GM18951 (cell line): Measurements from ENCODE around the gene NMNAT2.

ENCODE experiments used
- POLR2A ChIP-seq: IDR thresholded peaks from 4 replicates; pipeline ENCODE4 v1.6.1; 2011; ENCODE audit warnings: mild to moderate bottlenecking; ENCODE audit not compliant: insufficient read length, insufficient read depth; ENCODE audit errors: extremely low read depth
- in situ Hi-C: fragments of 300-500 bp; cut with MboI; formaldehyde crosslinking; loops from one replicate; pipeline ENCODE4 v1.12.0; 2022; ENCODE audit warnings: low sequenced_read_pairs, mixed read lengths, inconsistent platforms; ENCODE audit not compliant: unreplicated experiment

Gene NMNAT2

DNA sequence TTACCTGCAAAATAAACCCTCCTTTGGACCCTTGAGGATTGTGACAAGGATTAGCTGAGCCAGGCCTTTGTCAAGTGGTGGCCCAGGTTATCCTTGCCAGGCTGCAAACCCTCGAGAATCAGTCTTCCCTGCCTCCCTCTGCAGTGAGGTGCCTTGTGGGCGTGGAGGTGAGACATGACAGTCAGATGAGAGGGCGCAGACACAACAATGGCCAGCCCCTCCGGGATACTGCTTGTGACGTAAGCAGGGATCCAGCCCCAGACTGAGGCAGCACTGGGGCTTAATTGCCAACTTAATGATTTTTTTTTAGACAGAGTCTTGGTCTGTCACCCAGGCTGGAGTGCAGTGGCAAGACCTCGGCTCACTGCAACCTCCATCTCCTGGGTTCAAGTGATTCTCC lies 127.6 kb downstream of the NMNAT2 start:
- in situ Hi-C loops: loop anchor here (25.0 kb wide), 1 partner anchor 622 kb away; no protein-coding TSS in a partner anchor
- TF ChIP-seq POLR2A: no peak

GRCh38 chr1:183289051-183289496 lies 129.1 kb downstream of the NMNAT2 start:
- TF ChIP-seq POLR2A: no peak
- in situ Hi-C loops: loop anchor here (25.0 kb wide), 1 partner anchor 623 kb away; no protein-coding TSS in a partner anchor

DNA sequence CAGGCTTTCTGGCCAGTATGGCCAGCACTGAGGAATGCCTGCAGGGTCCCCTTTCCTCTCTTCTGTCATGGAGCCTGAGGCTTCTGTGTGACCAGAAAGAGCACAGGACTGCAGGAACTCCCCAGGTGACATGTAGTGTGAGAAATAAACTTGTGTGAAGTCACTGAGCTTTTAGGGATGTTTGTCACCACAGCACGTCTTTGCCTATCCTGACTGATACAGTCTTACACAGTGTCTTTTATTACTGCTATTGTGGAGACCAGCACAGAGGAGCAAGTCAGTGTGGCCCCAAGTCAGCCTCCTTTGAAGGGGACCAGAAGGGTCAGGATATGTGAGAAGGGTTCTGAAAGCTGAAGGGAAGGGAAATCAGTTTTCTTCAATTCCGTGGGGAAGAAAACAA lies 129.6 kb downstream of the NMNAT2 start:
- TF ChIP-seq POLR2A: no peak
- in situ Hi-C loops: loop anchor here (25.0 kb wide), 1 partner anchor 624 kb away; no protein-coding TSS in a partner anchor

DNA sequence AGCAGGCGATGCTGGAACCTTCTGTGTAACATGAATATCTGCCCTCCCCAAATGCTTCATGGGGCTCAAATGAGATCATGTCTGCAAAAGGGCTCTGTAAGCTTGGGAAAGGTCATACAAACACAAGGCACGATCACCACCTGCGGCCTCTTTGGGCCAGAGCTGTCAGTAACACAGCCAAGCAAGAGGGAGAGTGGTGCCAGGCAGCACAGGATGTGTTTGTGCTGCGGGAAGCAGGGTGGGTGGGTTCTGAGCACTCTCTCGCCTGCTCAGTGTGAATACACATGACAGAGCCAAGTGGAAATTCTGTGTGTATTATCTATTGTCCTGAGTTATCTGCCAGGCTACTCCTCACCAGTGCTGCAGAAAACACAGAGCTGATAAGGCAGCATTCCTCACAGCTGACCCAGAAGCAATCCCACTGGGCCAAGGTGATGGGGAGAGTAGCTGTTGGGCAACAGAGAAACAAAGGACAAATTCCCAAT lies 130.9 kb downstream of the NMNAT2 start:
- TF ChIP-seq POLR2A: no peak
- in situ Hi-C loops: loop anchor here (25.0 kb wide), 1 partner anchor 625 kb away; no protein-coding TSS in a partner anchor

DNA sequence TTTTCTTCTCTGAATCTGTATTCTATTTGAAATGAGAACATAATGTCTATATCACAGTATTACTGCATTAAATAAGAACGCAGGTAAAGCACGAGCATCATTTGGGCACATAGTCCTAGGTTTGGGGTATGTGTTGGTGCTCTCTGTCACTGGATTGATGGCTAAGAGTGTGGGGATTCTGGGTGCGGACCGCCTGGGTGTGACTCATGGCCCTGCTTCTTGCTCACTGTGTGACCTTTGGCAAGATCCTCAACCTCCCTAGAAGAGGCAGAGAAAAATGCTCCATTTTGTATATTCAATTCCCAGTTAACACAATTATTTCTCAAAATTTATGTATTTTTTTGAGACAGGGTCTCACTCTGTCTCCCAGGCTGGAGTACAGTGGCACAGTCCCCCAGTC lies 132.4 kb downstream of the NMNAT2 start:
- in situ Hi-C loops: loop anchor here (25.0 kb wide), 1 partner anchor 627 kb away; no protein-coding TSS in a partner anchor
- TF ChIP-seq POLR2A: no peak

DNA sequence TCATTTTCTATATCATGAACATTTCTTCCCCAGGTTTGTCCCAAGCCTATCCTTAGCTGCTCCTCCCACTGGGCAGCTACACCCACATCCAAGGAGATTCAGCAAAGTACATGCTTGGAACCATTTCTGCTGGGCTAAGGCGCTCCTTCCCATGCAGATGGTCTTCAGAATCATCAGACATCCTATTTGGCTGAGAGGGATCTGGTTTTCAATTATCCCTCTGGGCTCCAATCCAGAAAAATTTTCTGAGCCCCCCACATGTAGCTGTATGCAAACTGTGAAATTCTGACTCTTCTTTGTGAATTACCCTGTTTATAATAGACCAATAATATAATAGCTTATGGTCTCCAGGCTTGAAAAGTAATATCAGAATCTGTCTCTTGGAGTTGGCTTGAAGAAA lies 132.9 kb downstream of the NMNAT2 start:
- in situ Hi-C loops: loop anchor here (25.0 kb wide), 1 partner anchor 627 kb away; no protein-coding TSS in a partner anchor
- TF ChIP-seq POLR2A: no peak

GRCh38 chr1:183284086-183284485 lies 134.1 kb downstream of the NMNAT2 start:
- in situ Hi-C loops: loop anchor here (25.0 kb wide), 1 partner anchor 628 kb away; no protein-coding TSS in a partner anchor
- no peak for TF ChIP-seq POLR2A

DNA sequence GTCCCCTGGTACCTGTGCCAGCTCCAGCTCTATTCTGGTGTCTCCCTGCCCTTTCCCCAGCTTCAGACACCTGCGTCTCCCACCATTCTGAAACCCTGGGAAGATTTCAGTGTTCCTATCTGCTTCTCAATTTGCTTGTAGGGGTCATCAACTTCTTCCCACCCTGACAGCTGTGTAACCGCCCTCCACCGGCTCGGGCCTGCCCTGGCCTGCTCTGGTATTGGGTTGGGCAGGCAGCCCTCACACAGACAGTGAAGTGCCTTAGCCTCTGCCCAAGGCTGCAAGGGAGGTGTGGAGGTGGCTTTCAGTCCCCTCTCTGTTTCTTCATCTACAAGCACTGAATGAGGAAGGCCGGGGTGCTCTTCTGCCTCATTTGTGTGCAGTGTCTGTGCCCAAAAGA lies 134.9 kb downstream of the NMNAT2 start:
- in situ Hi-C loops: loop anchor here (25.0 kb wide), 1 partner anchor 629 kb away; no protein-coding TSS in a partner anchor
- TF ChIP-seq POLR2A: no peak

- in situ Hi-C loops: loop anchor here (25.0 kb wide), 1 partner anchor 630 kb away; no protein-coding TSS in a partner anchor
- TF ChIP-seq POLR2A: no peak
Observed at GRCh38 chr1:183282101-183282855, 135.9 kb downstream of the NMNAT2 start.

GRCh38 chr1:183281553-183282091 lies 136.6 kb downstream of the NMNAT2 start:
- in situ Hi-C loops: loop anchor here (25.0 kb wide), 1 partner anchor 631 kb away; no protein-coding TSS in a partner anchor
- TF ChIP-seq POLR2A: no peak

GRCh38 chr1:183281039-183281438 lies 137.1 kb downstream of the NMNAT2 start:
- no peak for TF ChIP-seq POLR2A
- in situ Hi-C loops: loop anchor here (25.0 kb wide), 1 partner anchor 631 kb away; no protein-coding TSS in a partner anchor

- no peak for TF ChIP-seq POLR2A
Observed at GRCh38 chr1:183279835-183280234, 138.3 kb downstream of the NMNAT2 start.

More at GRCh38 chr1:183279835-183280234, 138.3 kb downstream of the NMNAT2 start:
- in situ Hi-C loops: loop anchor here (25.0 kb wide), 1 partner anchor 632 kb away; no protein-coding TSS in a partner anchor
